ENCODE data around the gene ELMOD3.

DNA sequence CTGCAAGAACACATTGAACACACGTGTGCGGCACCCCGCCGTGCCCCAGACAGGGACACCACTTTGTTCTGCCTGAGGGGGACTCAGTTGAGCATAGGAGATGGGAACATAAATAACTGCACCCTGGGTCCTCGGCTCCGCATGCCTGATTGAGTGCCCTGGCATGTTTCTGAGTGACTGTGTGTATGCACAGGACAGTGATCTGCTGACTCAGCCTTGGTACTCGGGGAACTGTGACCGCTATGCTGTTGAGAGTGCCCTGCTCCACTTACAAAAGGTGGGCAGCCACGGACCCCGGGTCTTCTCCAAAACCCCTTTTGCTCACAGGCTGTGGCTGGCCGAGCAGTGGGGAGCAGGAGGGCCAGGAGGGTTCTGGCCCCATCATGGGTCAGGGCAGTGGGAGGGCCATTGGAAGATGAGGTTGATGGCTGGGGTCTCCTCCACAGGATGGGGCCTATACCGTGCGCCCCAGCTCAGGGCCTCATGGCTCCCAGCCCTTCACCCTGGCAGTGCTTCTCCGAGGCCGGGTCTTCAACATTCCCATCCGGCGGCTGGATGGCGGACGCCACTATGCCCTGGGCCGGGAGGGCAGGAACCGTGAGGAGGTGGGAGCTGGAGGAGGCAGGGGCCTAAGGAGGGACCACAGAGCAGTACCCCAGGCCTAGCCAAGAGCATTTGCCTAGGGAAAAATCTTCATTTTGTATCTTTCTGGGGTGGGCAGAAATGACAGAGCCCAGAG, 80.8 kb downstream of the ELMOD3 start:
- TF ChIP-seq CTCF (IDR thresholded peaks at IDR 0.05; ENCODE audit: poor library complexity, severe bottlenecking) (no peak), EP300 (conservative IDR thresholded peaks at IDR 0.05; ENCODE audit: poor library complexity, severe bottlenecking) (no peak), EZH2 (IDR thresholded peaks at IDR 0.05; ENCODE audit: borderline replicate concordance, insufficient read depth, low read length, poor library complexity, severe bottlenecking) (no peak), REST (IDR thresholded peaks at IDR 0.05; ENCODE audit: borderline replicate concordance) (no peak), TAF1 (IDR thresholded peaks at IDR 0.05; ENCODE audit: low read depth) (no peak), POLR2AphosphoS5 (IDR thresholded peaks at IDR 0.05) (no peak), MXI1 (conservative IDR thresholded peaks at IDR 0.05; ENCODE audit: poor library complexity, severe bottlenecking) (no peak), RAD21 (conservative IDR thresholded peaks at IDR 0.05) (no peak), SMC3 (conservative IDR thresholded peaks at IDR 0.05; ENCODE audit: poor library complexity) (no peak)

All from neural cell (in vitro differentiated cells).